Measurements from ENCODE around the gene ARPIN.

Gene ARPIN

GRCh38 chr15:89863918-89864317, 48.8 kb downstream of the ARPIN start:
- no peak overlapping the region for H3K4me3 ChIP-seq (ENCODE audit: severe bottlenecking)
- TF ChIP-seq CTCF (IDR thresholded peaks at IDR 0.05; ENCODE audit: poor library complexity, severe bottlenecking): no peak
- DNase-seq (ENCODE audit: low spot score) (no peak), ATAC-seq (ENCODE audit: low read depth) (no peak)
- no peaks in the 10 kb centered on the region for H3K9me3 ChIP-seq (ENCODE audit: severe bottlenecking)
- peaks cover 61% of the 10 kb centered on the region for H3K36me3 ChIP-seq (ENCODE audit: low read depth)
- H3K27ac ChIP-seq (ENCODE audit: poor library complexity, severe bottlenecking): no peak overlapping the region
- H3K27me3 ChIP-seq (ENCODE audit: insufficient read depth, poor library complexity, severe bottlenecking): no peaks in the 10 kb centered on the region
- no peaks in the 10 kb centered on the region for H3K4me1 ChIP-seq (ENCODE audit: insufficient read depth, poor library complexity, severe bottlenecking)

GRCh38 chr15:89860891-89861290, 51.9 kb downstream of the ARPIN start:
- Histone ChIP-seq H3K4me3 (ENCODE audit: severe bottlenecking) (no peak overlapping the region), H3K27me3 (ENCODE audit: insufficient read depth, poor library complexity, severe bottlenecking) (no peaks in the 10 kb centered on the region), H3K27ac (ENCODE audit: poor library complexity, severe bottlenecking) (no peak overlapping the region), H3K4me1 (ENCODE audit: insufficient read depth, poor library complexity, severe bottlenecking) (no peaks in the 10 kb centered on the region), H3K36me3 (ENCODE audit: low read depth) (peaks cover 75% of the 10 kb centered on the region), H3K9me3 (ENCODE audit: severe bottlenecking) (no peaks in the 10 kb centered on the region)
- no peak for DNase-seq (ENCODE audit: low spot score)
- no peak for TF ChIP-seq CTCF (IDR thresholded peaks at IDR 0.05; ENCODE audit: poor library complexity, severe bottlenecking)
- ATAC-seq (ENCODE audit: low read depth): no peak

GRCh38 chr15:89860431-89860830, 52.3 kb downstream of the ARPIN start:
- no peak for TF ChIP-seq CTCF (IDR thresholded peaks at IDR 0.05; ENCODE audit: poor library complexity, severe bottlenecking)
- no peaks in the 10 kb centered on the region for H3K4me1 ChIP-seq (ENCODE audit: insufficient read depth, poor library complexity, severe bottlenecking)
- no peak overlapping the region for H3K4me3 ChIP-seq (ENCODE audit: severe bottlenecking)
- ATAC-seq (ENCODE audit: low read depth) (no peak), DNase-seq (ENCODE audit: low spot score) (no peak)
- no peaks in the 10 kb centered on the region for H3K27me3 ChIP-seq (ENCODE audit: insufficient read depth, poor library complexity, severe bottlenecking)
- H3K36me3 ChIP-seq (ENCODE audit: low read depth): peaks cover 70% of the 10 kb centered on the region
- no peak overlapping the region for H3K27ac ChIP-seq (ENCODE audit: poor library complexity, severe bottlenecking)
- no peaks in the 10 kb centered on the region for H3K9me3 ChIP-seq (ENCODE audit: severe bottlenecking)

GRCh38 chr15:89858661-89859458, 53.9 kb downstream of the ARPIN start:
- TF ChIP-seq CTCF (IDR thresholded peaks at IDR 0.05; ENCODE audit: poor library complexity, severe bottlenecking): no peak
- H3K4me1 ChIP-seq (ENCODE audit: insufficient read depth, poor library complexity, severe bottlenecking): no peaks in the 10 kb centered on the region
- DNase-seq (ENCODE audit: low spot score) (no peak), ATAC-seq (ENCODE audit: low read depth) (no peak)
- peaks cover 55% of the 10 kb centered on the region for H3K36me3 ChIP-seq (ENCODE audit: low read depth)
- no peak overlapping the region for H3K27ac ChIP-seq (ENCODE audit: poor library complexity, severe bottlenecking)
- no peak overlapping the region for H3K4me3 ChIP-seq (ENCODE audit: severe bottlenecking)
- no peaks in the 10 kb centered on the region for H3K27me3 ChIP-seq (ENCODE audit: insufficient read depth, poor library complexity, severe bottlenecking)
- H3K9me3 ChIP-seq (ENCODE audit: severe bottlenecking): no peaks in the 10 kb centered on the region

- H3K9me3 ChIP-seq (ENCODE audit: severe bottlenecking): no peaks in the 10 kb centered on the region
- no peak overlapping the region for H3K27ac ChIP-seq (ENCODE audit: poor library complexity, severe bottlenecking)
- H3K4me1 ChIP-seq (ENCODE audit: insufficient read depth, poor library complexity, severe bottlenecking): no peaks in the 10 kb centered on the region
- no peaks in the 10 kb centered on the region for H3K27me3 ChIP-seq (ENCODE audit: insufficient read depth, poor library complexity, severe bottlenecking)
- peaks cover 50% of the 10 kb centered on the region for H3K36me3 ChIP-seq (ENCODE audit: low read depth)
- no peak for ATAC-seq (ENCODE audit: low read depth)
- TF ChIP-seq CTCF (IDR thresholded peaks at IDR 0.05; ENCODE audit: poor library complexity, severe bottlenecking): no peak
- H3K4me3 ChIP-seq (ENCODE audit: severe bottlenecking): no peak overlapping the region
- no peak for DNase-seq (ENCODE audit: low spot score)
Measured at GRCh38 chr15:89857673-89858072, 55.1 kb downstream of the ARPIN start.

Data from RWPE2 (cell line).